Sigmoid colon (tissue), 4 donors: ENCODE results near the gene CBY2.

Experiments
- EP300 ChIP-seq, 4 donors: sonication (generic); formaldehyde crosslinking; IDR thresholded peaks; one replicate each; pipeline ENCODE4 v1.6.1; 2017; ENCODE audit warnings: antibody characterized with exemption in 4 of 4
- POLR2A ChIP-seq, 2 donors: fragments of 450-650 bp; IDR thresholded peaks; one replicate each; pipeline ENCODE4 v1.6.1; 2016; ENCODE audit warnings: antibody characterized with exemption in 2 of 2, mild to moderate bottlenecking in 2 of 2, moderate library complexity in 2 of 2
- POLR2AphosphoS5 ChIP-seq, 4 donors: sonication (generic); formaldehyde crosslinking; IDR thresholded peaks; one replicate each; pipeline ENCODE4 v1.6.1; 2017; ENCODE audit warnings: antibody characterized with exemption in 4 of 4
- TF ChIP-seq, protein P1 (sequence below), 4 experiments: fragments of 450-650 bp in 3 of 4; fragments of 200-600 bp in 1 of 4; IDR thresholded peaks; one replicate each; pipeline ENCODE4 v1.5.1; 2016 to 2019; ENCODE audit warnings: antibody characterized with exemption in 4 of 4, mild to moderate bottlenecking in 3 of 4, moderate library complexity in 2 of 4

DNA sequence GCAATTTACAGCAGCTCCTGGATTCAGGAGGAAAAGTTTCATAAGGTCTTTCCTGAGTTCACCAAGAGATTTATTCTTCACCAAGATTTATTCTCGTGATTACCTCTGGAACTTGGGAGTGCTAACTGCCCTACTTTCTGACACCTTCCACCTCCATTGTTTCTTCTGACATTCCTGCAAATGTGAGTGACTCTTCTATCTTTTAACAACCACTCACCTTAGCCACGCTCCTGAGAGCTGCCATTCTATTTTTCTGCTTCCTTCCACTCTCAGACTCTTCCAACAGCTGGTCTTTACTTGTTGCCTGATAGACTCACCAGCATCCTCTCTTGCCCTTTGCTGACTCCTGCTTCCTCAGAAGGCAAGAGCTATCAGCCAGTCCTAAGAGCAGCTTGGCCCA lies 11.5 kb upstream of the CBY2 start:
- TF ChIP-seq, protein P1, sequence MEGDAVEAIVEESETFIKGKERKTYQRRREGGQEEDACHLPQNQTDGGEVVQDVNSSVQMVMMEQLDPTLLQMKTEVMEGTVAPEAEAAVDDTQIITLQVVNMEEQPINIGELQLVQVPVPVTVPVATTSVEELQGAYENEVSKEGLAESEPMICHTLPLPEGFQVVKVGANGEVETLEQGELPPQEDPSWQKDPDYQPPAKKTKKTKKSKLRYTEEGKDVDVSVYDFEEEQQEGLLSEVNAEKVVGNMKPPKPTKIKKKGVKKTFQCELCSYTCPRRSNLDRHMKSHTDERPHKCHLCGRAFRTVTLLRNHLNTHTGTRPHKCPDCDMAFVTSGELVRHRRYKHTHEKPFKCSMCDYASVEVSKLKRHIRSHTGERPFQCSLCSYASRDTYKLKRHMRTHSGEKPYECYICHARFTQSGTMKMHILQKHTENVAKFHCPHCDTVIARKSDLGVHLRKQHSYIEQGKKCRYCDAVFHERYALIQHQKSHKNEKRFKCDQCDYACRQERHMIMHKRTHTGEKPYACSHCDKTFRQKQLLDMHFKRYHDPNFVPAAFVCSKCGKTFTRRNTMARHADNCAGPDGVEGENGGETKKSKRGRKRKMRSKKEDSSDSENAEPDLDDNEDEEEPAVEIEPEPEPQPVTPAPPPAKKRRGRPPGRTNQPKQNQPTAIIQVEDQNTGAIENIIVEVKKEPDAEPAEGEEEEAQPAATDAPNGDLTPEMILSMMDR (IDR thresholded peaks at IDR 0.05), result no peak
- TF ChIP-seq POLR2A (IDR thresholded peaks at IDR 0.05), result no peak
- no peak for TF ChIP-seq POLR2AphosphoS5 (IDR thresholded peaks at IDR 0.05)
- no peak for TF ChIP-seq EP300 (IDR thresholded peaks at IDR 0.05)
